Body of pancreas (tissue), 4 donors: Measurements from ENCODE around the gene DIDO1. TPM values are rescaled to one million over a fixed set of nuclear protein-coding genes. Genes with fewer than 3 reads are reported as not detected.

Experiments
- ATAC-seq: fragments of 150-250 bp; one replicate; pipeline ENCODE4 v1.9.1; 2016
- DNase-seq, 4 donors: peaks; one replicate each; pipeline ENCODE4 v3.0.0-alpha.2; 2019
- H3K27ac ChIP-seq, 4 donors: fragments of 200-600 bp; sonication (generic); 1 replicate in 3 of 4; 2 replicates in 1 of 4; pipeline versions ENCODE4 v1.5.1 to v1.6.1; 2016 to 2019; ENCODE audit warnings: mild to moderate bottlenecking in 1 of 4, mixed read lengths in 1 of 4, moderate library complexity in 1 of 4
- H3K27me3 ChIP-seq, 2 donors: fragments of 200-600 bp; sonication (generic); one replicate each; pipeline ENCODE4 v1.6.0; 2016; ENCODE audit warnings: mild to moderate bottlenecking in 1 of 2
- H3K36me3 ChIP-seq, 2 donors: fragments of 200-600 bp; sonication (generic); replicated peaks in 1 of 2; 2 replicates each; pipeline ENCODE4 v1.5.1; 2016; ENCODE audit warnings: low read depth in 2 of 2; ENCODE audit not compliant: insufficient read depth in 1 of 2
- H3K4me1 ChIP-seq: fragments of 200-600 bp; sonication (generic); one replicate; pipeline ENCODE4 v1.6.0; 2016
- H3K4me3 ChIP-seq, 2 donors: fragments of 200-600 bp; sonication (generic); 1 replicate in 1 of 2; 2 replicates in 1 of 2; pipeline ENCODE4 v1.5.1; 2016 to 2019
- H3K9me3 ChIP-seq, 3 donors: fragments of 200-600 bp; sonication (generic); 1 replicate in 2 of 3; 2 replicates in 1 of 3; pipeline ENCODE4 v1.5.1; 2016
- CTCF ChIP-seq, 7 experiments: fragments of 450-650 bp in 4 of 7; fragments of 200-600 bp in 3 of 7; sonication (generic) in 3 of 7; IDR thresholded peaks; one replicate each; pipeline ENCODE4 v1.5.1; 2016 to 2019; ENCODE audit warnings: antibody characterized with exemption in 7 of 7
- POLR2A ChIP-seq, 3 donors: fragments of 450-650 bp; IDR thresholded peaks; one replicate each; pipeline ENCODE4 v1.6.1; 2016; ENCODE audit warnings: antibody characterized with exemption in 3 of 3, mild to moderate bottlenecking in 2 of 3
- WGBS, 2 donors: methylation state at CpG; one replicate each; pipeline ENCODE4 v1.1.5; 2017; 5-methylcytosine and 5-hydroxymethylcytosine counted together
- intact Hi-C: fragments of 100-400 bp; cut with DNase I; formaldehyde crosslinking; loops from one replicate; pipeline ENCODE4 v1.15.1; 2023
- total RNA-seq, 2 donors: library from RNA; depleted of rRNA; stranded (reverse); fragments of >200 nt; gene quantifications; one replicate each; pipeline ENCODE4 v1.1.0, GENCODE V29; 2016

DIDO1 gene
- total RNA-seq, 2 donors from 2014 or later = 38.4 to 51.7 TPM

GRCh38 chr20:62902926-62903615, 23.2 kb downstream of the DIDO1 start:
- DNase-seq (no peak), ATAC-seq (no peak)
- no peaks in the 10 kb centered on the region for H3K9me3 ChIP-seq
- H3K4me3 ChIP-seq = no peak overlapping the region
- H3K27ac ChIP-seq = no peak overlapping the region
- WGBS, 2 donors = 78 to 81% methylated on average over 3 to 7 of the region's 7 CpGs
- H3K27me3 ChIP-seq = no peaks in the 10 kb centered on the region
- intact Hi-C loops = no loop called here
- TF ChIP-seq CTCF (IDR thresholded peaks at IDR 0.05) (no peak), POLR2A (IDR thresholded peaks at IDR 0.05) (no peak)
- H3K36me3 ChIP-seq = peaks cover 10 to 33% of the 10 kb centered on the region in 2 donors
- peaks cover 29% of the 10 kb centered on the region for H3K4me1 ChIP-seq

DNA sequence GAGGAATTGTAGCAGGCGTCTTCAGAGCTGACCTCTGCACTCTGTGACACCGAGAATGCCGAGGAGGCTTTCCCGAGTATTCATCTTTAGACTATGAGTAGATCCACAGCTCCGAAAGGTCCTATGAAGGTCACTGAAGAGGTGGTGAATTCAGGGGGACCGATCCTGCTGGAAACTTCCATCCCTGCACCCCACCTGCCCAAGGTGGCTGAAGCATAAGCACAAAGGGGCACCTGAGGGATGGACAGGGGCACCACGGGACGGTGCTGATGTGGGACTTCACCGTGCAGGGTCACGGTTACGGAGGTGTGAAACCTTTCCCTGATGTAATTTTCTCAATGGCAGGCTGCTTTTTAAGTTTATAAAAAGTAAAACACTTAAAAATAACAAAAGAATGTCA, 24.4 kb downstream of the DIDO1 start:
- WGBS, 2 donors = 90 to 91% methylated on average over 11 of the region's 11 CpGs

DNA sequence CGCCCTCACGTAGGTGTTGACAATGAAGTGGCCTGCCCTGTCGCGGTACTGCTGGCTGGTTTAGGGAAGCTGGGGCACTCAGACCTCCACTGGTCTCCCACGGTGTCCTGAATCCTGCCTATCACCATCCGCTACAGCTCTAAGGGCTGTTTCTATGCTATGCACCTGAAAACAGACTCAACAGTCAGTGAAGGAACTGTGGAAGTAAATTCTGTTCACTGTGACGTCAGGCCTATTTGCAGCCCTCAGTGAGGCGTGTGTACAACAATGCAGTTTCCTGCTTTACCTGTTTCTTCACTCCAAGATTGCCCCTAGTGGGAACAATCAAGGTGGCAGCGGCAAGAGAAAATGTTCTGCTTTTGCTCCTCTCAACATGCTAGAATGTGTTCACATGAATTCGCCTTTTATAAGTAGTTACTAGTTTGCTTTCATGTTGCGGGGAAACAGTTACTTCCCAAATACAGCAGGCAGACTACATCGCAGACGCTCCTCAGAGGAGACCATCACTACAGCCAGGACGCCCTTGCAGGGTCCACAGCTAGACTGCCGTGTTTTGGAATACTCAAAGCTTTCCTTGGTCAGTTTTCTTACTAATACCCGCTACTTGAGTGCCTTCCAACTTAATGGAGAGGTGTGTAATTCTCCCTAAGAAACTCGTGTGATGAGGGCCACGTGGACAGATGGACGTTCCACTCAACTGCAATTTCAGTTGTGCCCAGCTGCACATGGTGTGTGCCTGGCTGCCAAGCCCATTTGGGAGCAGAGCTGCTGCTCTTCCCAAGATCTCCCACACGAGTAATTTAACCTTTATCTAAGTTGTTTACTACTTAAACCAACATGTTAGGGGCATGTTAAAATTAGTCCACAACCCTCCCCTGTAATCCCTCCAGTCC, 25.4 kb downstream of the DIDO1 start:
- Histone ChIP-seq H3K27me3 (no peaks in the 10 kb centered on the region), H3K36me3 (peaks cover 6 to 20% of the 10 kb centered on the region in 2 donors), H3K4me1 (peaks cover 29% of the 10 kb centered on the region), H3K9me3 (no peaks in the 10 kb centered on the region), H3K4me3 (no peak overlapping the region), H3K27ac (peak overlapping the region; percentile 62 to 80 (median 74))
- 42 to 46% methylated on average over 19 to 20 of the region's 20 CpGs for WGBS, 2 donors
- DNase-seq = peak in 3 of 4 donors; percentile 42 to 62 (median 60)
- TF ChIP-seq POLR2A (IDR thresholded peaks at IDR 0.05) (no peak), CTCF (IDR thresholded peaks at IDR 0.05) (peak in 3 of 7 experiments; percentile 0 to 46 (median 44))
- peak; percentile 69 for ATAC-seq
- intact Hi-C loops = no loop called here

More for the DNA sequence above, 24.4 kb downstream of the DIDO1 start:
- no peak for DNase-seq
- H3K4me3 ChIP-seq = no peak overlapping the region
- intact Hi-C loops = no loop called here
- no peaks in the 10 kb centered on the region for H3K9me3 ChIP-seq
- peaks cover 10 to 28% of the 10 kb centered on the region in 2 donors for H3K36me3 ChIP-seq
- H3K27ac ChIP-seq = no peak overlapping the region
- H3K27me3 ChIP-seq = no peaks in the 10 kb centered on the region
- H3K4me1 ChIP-seq = peaks cover 29% of the 10 kb centered on the region
- TF ChIP-seq POLR2A (IDR thresholded peaks at IDR 0.05) (no peak), CTCF (IDR thresholded peaks at IDR 0.05) (no peak)
- ATAC-seq = no peak

DNA sequence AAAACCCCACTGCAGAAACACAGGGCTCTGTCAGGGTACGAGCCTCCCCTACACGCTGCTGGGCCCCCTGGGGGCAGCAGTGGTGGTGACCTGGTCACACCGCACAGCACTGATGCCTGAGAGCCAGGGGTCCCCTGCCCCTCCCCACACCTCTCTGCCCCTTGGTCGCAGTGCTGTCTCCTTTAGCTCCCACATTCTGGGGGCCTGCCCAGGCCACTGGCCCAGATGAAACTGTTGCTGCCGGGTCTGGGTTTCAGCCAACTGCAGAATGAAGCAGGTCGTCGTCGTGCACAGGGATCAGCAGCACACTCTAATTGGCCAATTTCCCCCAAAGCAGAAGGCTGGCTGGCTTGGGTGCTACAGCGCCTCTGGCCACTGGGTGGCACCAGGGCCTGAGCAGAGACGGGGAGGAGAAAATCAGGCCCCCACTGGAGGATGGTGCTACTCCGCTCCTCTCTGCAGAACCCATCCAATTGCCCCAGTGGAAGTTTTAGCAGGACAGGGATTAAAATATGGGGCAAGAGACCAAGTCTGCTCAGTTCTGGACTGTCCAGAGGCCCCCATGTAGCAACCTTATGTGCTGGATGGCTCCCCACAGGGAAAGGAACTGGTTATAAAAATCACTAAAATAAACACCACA, 26.1 kb downstream of the DIDO1 start:
- Histone ChIP-seq H3K27me3 (no peaks in the 10 kb centered on the region), H3K9me3 (no peaks in the 10 kb centered on the region), H3K36me3 (peaks cover 5 to 15% of the 10 kb centered on the region in 2 donors), H3K4me1 (peaks cover 29% of the 10 kb centered on the region), H3K27ac (peak overlapping the region; percentile 62 to 80 (median 74)), H3K4me3 (no peak overlapping the region)
- WGBS, 2 donors = 0 to 5% methylated on average over 2 to 11 of the region's 11 CpGs
- ATAC-seq (peak; percentile 90), DNase-seq (peak; percentile 72 to 75 (median 75))
- intact Hi-C loops = no loop called here
- TF ChIP-seq CTCF (IDR thresholded peaks at IDR 0.05) (peak; percentile 83 to 93 (median 88)), POLR2A (IDR thresholded peaks at IDR 0.05) (peak in 1 of 3 donors; percentile 29)
